ENCODE data around the gene PCDHGB2.
"Not testable (repeated sequence)": the region's sequence is repeated elsewhere in the genome, so short reads cannot be mapped to it uniquely, and the experiment has no call there.

Gene PCDHGB2

DNA sequence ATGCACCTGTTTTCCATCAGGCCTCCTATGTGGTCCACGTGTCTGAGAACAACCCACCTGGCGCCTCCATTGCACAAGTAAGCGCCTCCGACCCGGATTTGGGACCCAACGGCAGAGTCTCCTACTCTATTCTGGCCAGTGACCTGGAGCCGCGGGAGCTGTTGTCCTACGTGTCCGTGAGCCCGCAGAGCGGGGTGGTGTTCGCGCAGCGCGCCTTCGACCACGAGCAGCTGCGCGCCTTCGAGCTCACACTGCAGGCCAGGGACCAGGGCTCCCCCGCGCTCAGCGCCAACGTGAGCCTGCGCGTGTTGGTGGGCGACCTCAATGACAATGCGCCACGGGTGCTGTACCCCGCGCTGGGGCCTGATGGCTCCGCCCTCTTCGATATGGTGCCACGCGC is 8.2 kb upstream of the PCDHGB2 start:
- DNase-seq = no peak

DNA sequence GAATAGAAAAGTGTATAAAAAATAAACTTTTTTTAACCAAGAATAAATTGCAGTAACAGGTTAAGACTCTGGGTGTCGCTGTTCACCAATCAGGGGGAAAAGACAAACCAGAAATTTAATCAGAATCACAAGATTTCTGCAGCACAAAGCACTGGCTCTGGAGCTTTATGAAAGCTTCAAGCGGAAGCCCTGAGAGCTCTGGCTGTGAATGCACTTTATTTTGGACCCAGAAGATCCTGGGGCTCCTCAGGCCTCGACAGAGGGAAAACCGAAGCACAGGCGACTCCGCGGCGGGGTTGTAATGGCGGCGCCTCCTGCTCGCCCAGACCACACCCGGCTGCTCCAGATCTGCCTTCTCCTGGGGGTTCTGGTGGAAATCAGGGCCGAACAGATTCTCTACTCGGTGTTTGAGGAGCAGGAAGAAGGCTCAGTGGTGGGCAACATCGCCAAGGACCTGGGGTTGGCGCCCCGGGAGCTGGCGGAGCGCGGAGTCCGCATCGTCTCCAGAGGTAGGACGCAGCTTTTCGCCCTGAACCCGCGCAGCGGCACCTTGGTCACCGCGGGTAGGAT is 4.8 kb upstream of the PCDHGB2 start, which contains the start of gene PCDHGA4:
Gene PCDHGA4, plus strand, starts transcription at position 122 of the 570 bp plus-strand sequence. Its CDS starts 87 bp downstream, at position 209.
- DNase-seq = no peak

- no peak for DNase-seq
Measured at GRCh38 chr5:141355641-141356040, 4.2 kb upstream of the PCDHGB2 start.

DNA sequence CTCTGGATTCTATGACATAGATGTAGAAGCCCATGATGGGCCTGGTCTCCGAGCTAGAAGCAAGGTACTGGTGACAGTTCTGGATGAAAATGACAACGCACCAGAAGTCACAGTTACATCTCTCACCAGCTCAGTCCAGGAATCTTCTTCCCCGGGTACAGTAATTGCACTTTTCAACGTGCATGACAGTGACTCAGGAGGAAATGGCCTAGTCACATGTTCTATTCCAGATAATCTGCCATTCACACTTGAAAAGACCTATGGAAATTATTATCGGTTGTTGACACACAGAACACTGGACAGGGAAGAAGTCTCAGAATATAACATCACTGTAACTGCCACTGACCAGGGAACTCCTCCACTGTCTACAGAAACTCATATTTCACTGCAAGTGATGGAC is 3.7 kb upstream of the PCDHGB2 start:
- no peak for DNase-seq

GRCh38 chr5:141356950-141357349 is 2.8 kb upstream of the PCDHGB2 start:
- DNase-seq = no peak

DNA sequence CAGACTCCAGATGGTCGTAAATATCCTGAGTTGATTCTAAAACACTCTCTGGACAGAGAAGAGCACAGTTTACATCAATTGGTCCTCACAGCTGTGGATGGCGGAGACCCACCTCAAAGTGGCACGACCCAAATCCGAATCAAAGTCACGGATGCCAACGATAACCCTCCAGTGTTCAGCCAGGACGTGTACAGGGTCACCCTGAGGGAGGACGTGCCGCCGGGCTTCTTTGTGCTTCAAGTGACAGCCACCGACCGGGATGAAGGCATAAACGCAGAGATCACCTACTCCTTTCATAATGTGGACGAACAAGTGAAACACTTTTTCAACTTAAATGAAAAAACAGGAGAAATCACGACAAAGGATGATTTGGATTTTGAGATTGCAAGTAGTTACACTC is 891 bp downstream of the PCDHGB2 start:
- no peak for DNase-seq

DNA sequence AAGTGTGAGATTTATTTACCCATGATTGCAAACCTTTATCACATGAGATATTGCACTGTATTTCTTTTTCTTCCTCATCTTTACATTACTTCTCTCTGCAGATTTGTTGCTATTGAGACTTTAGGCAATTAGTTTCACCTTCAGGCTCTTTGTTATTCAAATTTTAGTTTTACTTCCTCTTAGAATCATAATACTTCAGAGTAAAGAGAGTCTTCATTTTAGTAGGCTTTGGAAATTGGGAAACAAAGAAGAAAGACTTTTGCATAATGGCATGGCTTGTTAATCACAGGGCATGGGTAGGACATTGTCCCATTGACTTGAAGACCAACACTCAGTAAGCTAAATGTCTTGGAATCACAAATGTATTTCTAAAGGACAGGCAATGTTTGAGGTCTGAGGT is 2.9 kb downstream of the PCDHGB2 start:
- no peak for DNase-seq

DNA sequence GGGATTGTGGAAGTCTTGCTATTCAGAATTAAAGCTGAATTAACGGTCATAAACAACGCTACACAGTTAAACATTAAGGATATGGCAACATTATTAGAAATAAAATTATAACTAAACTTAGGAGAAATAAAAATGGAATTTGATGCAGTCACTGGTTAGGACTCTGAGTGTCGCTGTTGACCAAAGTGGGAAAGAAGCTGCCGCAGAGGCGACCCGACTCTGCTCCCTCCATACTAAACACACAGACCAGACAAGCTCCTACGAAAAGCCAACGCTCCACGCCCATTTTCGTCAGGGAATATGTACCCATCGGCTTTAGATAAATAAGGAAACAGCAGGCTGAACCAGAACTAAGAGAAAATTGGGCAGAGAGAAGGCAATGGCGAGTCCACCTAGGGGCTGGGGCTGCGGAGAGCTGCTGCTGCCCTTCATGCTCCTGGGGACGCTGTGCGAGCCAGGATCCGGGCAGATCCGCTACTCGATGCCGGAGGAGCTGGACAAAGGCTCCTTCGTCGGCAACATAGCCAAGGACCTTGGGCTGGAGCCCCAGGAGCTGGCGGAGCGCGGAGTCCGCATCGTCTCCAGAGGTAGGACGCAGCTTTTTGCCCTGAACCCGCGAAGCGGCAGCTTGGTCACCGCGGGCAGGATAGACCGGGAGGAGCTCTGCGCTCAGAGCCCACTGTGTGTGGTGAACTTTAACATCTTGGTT is 4.3 kb downstream of the PCDHGB2 start, which contains the start of gene PCDHGA5:
Gene PCDHGA5, plus strand, starts transcription at position 211 of the 709 bp plus-strand sequence. Its CDS starts 169 bp downstream, at position 380.
- no peak for DNase-seq

DNA sequence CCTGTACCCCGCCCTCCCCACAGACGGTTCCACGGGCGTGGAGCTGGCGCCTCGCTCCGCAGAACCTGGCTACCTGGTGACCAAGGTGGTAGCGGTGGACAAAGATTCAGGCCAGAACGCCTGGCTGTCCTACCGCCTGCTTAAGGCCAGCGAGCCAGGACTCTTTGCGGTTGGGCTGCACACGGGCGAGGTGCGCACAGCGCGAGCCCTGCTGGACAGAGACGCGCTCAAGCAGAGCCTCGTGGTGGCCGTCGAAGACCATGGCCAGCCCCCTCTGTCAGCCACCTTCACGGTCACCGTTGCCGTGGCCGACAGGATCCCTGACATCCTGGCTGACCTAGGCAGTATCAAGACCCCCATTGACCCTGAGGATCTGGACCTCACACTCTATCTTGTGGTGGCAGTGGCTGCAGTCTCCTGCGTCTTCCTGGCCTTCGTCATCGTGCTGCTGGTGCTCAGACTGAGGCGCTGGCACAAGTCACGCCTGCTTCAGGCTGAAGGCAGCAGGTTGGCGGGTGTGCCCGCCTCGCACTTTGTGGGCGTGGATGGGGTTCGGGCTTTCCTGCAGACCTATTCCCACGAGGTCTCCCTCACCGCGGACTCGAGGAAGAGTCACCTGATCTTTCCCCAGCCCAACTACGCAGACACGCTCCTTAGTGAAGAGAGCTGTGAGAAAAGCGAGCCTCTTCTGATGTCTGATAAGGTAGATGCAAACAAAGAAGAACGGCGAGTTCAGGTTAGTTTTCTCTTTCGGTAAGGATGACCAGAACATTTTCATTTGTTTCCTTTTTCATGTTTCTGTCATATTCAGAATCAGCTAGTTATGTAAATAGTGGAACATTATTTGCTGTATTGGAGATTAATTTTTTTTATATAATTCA is 6.5 kb downstream of the PCDHGB2 start:
- no peak for DNase-seq

GRCh38 chr5:141369994-141370848 is 10.4 kb downstream of the PCDHGB2 start, which contains the start of gene PCDHGB3:
PCDHGB3 (plus strand) TSS chr5:141370242; CDS start chr5:141370395, 153 bp downstream.
- no peak for DNase-seq

DNA sequence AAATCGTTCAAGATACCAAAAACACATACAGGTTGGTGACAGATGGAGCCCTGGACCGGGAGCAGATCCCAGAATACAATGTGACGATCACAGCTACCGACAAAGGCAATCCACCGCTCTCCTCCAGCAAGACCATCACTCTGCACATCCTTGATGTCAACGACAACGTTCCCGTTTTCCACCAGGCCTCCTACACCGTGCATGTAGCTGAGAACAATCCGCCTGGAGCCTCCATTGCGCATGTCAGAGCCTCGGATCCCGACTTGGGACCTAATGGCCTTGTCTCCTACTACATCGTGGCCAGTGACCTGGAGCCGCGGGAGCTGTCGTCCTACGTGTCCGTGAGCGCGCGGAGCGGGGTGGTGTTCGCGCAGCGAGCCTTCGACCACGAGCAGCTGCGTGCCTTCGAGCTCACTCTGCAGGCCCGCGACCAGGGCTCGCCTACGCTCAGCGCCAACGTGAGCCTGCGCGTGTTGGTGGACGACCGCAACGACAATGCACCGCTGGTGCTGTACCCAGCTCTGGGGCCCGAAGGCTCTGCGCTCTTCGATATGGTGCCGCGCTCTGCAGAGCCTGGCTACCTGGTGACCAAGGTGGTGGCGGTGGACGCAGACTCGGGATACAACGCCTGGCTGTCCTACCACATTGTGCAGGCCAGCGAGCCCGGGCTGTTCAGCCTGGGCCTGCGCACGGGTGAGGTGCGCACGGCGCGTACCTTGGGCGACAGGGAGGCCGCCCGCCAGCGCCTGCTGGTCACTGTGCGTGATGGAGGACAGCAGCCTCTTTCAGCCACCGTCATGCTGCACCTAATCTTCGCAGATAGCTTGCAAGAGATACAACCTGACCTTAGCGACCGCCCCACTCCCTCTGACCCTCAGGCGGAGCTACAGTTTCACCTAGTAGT is 12.0 kb downstream of the PCDHGB2 start:
- no peak for DNase-seq

GRCh38 chr5:141373673-141374317 is 14.0 kb downstream of the PCDHGB2 start, which contains the start of gene PCDHGA6:
PCDHGA6 (plus strand) TSS chr5:141373891; CDS start chr5:141374084, 193 bp downstream.
- DNase-seq = no peak

DNA sequence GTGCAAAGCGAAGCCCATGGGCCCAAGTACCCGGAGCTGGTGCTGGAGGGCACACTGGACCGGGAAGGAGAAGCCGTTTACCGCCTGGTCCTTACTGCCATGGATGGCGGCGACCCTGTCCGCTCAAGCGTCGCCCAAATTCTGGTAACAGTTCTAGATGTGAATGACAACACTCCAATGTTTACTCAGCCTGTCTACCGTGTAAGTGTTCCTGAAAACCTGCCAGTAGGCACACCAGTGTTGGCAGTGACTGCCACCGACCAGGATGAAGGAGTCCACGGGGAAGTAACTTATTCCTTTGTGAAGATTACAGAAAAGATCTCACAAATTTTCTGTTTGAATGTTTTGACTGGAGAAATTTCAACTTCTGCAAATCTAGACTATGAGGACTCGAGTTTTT is 14.8 kb downstream of the PCDHGB2 start:
- DNase-seq = no peak

- DNase-seq = not testable (repeated sequence)
Measured at GRCh38 chr5:141375444-141376155, 15.8 kb downstream of the PCDHGB2 start.

DNA sequence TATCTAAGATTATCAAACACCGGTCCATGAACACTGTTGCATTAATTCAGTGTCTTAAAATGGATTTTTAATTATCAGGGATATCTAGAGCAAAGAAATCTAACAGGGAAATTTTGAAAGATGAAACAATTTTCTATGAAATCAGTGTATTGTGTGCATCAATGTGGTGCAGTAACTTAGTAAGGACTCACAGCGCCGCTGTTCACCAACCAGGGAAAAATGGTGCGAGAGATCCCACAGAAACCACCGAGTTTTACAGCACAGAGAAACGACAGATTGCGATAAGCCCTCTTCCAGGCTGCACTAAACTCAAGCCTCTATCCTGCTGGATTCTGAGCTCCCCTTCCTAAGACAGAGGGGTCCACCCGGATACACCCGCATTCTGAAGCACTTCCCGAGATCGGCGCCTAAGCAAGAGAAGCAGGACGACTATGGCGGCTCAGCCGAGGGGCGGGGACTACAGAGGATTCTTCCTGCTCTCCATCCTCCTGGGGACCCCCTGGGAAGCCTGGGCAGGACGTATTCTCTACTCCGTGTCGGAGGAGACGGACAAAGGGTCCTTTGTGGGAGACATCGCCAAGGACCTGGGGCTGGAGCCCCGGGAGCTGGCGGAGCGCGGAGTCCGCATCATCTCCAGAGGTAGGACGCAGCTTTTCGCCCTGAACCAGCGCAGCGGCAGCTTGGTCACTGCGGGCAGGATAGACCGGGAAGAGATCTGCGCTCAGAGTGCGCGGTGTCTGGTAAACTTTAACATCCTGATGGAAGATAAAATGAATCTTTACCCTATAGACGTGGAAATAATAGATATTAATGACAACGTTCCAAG is 22.9 kb downstream of the PCDHGB2 start, which contains the start of gene PCDHGA7:
Gene PCDHGA7, plus strand, starts transcription at position 274 of the 826 bp plus-strand sequence. Its CDS starts 158 bp downstream, at position 432.
- no peak for DNase-seq

DNA sequence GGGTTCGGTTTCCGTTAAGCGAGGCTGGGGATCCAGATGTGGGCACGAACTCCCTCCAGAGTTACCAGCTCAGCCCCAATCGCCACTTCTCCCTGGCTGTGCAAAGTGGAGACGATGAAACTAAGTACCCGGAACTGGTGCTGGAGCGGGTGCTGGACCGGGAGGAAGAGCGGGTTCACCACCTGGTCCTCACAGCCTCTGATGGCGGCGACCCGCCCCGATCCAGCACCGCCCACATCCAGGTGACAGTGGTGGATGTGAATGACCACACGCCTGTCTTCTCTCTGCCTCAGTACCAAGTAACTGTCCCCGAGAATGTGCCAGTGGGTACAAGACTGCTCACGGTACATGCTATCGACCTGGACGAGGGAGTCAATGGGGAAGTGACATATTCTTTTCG is 23.6 kb downstream of the PCDHGB2 start:
- DNase-seq = no peak

- DNase-seq = no peak
Measured at GRCh38 chr5:141384471-141385267, 24.9 kb downstream of the PCDHGB2 start.

Data from NCI-H446 treated with DMSO at 0.1 percent for 48 hours (cell line).